Glutamatergic neuron (in vitro differentiated cells): ENCODE data around the gene ZNF597. TPM values are rescaled to one million over a fixed set of nuclear protein-coding genes. Genes with fewer than 3 reads are reported as not detected.

Experiments
- DNase-seq: peaks from one replicate; pipeline ENCODE4 v3.0.0; 2022
- H3K27ac Mint-ChIP-seq: one replicate; pipeline ENCODE4 v1.8.0; 2020; ENCODE audit warnings: mild to moderate bottlenecking, mixed read lengths, inconsistent platforms; ENCODE audit not compliant: unreplicated experiment
- H3K27me3 Mint-ChIP-seq: one replicate; pipeline ENCODE4 v1.8.0; 2020; ENCODE audit warnings: mild to moderate bottlenecking, moderate library complexity, mixed read lengths, inconsistent platforms; ENCODE audit not compliant: unreplicated experiment
- H3K36me3 Mint-ChIP-seq: one replicate; pipeline ENCODE4 v1.8.0; 2020; ENCODE audit warnings: mild to moderate bottlenecking, mixed read lengths, inconsistent platforms; ENCODE audit not compliant: unreplicated experiment
- H3K4me1 Mint-ChIP-seq: one replicate; pipeline ENCODE4 v1.8.0; 2020; ENCODE audit warnings: mild to moderate bottlenecking, low read depth, mixed read lengths, inconsistent platforms; ENCODE audit not compliant: unreplicated experiment
- H3K4me3 Mint-ChIP-seq: one replicate; pipeline ENCODE4 v1.8.0; 2020; ENCODE audit warnings: mild to moderate bottlenecking, mixed read lengths, inconsistent platforms; ENCODE audit not compliant: unreplicated experiment
- H3K9me3 Mint-ChIP-seq: one replicate; pipeline ENCODE4 v1.8.0; 2020; ENCODE audit warnings: mild to moderate bottlenecking, moderate library complexity, mixed read lengths, inconsistent platforms; ENCODE audit not compliant: unreplicated experiment
- CTCF ChIP-seq: fragments of 200-600 bp; sonication (generic); IDR thresholded peaks from one replicate; pipeline ENCODE4 v1.5.0; 2021; ENCODE audit not compliant: partially characterized antibody, unreplicated experiment
- total RNA-seq: library from RNA; stranded (reverse); fragmentation: NEBNext Ultra II Directional; extraction: Animal tissue kit (Norgen Biotek cat#: 25700); gene quantifications from one replicate; pipeline ENCODE4 v1.2.1, GENCODE V29; 2021; ENCODE audit not compliant: unreplicated experiment

The ZNF597 gene
- total RNA-seq, 1 donor from 2014 or later, result 1.9 TPM

DNA sequence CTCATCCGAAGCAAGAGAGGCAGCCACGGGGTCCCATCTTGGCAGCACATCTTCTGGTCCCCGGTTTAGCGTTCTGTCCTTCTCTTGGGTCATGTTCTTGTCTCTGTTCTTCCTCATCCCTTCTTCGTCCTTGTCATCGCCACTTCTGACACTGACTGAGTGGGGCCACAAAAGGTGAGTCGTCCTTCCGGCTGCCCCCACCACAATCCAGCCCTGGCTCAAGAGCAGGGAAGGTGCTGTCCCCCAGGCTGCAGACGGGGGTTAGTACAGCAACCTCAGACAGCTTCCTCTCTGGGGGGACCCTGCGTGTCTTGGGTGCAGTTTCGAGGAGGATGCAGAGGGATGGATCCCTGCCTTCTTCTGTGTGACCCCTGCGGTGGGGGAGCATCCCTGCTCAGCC is 22.0 kb upstream of the ZNF597 start:
- no peak overlapping the region for H3K27ac Mint-ChIP-seq
- H3K9me3 Mint-ChIP-seq, result peaks cover 4% of the 10 kb centered on the region
- H3K36me3 Mint-ChIP-seq, result peaks cover 7% of the 10 kb centered on the region
- no peak overlapping the region for H3K4me3 Mint-ChIP-seq
- DNase-seq, result no peak
- peaks cover 35% of the 10 kb centered on the region for H3K4me1 Mint-ChIP-seq
- TF ChIP-seq CTCF, result no peak
- H3K27me3 Mint-ChIP-seq, result no peaks in the 10 kb centered on the region

- no peaks in the 10 kb centered on the region for H3K36me3 Mint-ChIP-seq
- peak overlapping the region; percentile 90 for H3K4me3 Mint-ChIP-seq
- peaks cover 32% of the 10 kb centered on the region for H3K4me1 Mint-ChIP-seq
- H3K9me3 Mint-ChIP-seq, result peaks cover 12% of the 10 kb centered on the region
- DNase-seq, result no peak
- TF ChIP-seq CTCF, result no peak
- no peak overlapping the region for H3K27ac Mint-ChIP-seq
- H3K27me3 Mint-ChIP-seq, result peaks cover 11% of the 10 kb centered on the region
Observed at GRCh38 chr16:3461151-3461550, 17.8 kb upstream of the ZNF597 start.

DNA sequence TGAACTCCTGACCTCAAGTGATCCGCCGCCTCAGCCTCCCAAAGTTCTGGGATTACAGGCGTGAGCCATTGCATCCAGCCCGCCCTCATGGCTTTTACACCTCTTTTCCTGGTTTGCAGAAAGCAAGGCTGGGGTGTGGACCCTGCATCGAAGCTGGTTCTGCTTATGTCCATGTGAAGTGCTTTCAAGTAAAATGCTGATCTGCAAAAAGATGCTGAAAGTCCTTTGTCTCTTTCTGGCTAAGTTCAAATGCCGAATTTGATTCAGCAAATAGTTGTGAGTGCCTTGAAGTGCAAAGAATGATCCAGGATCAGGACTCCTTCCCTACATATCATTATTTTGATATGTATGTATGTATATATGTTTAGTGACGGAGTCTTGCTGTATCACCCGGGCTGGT is 17.3 kb upstream of the ZNF597 start:
- DNase-seq, result no peak
- H3K36me3 Mint-ChIP-seq, result no peaks in the 10 kb centered on the region
- peak overlapping the region; percentile 90 for H3K4me3 Mint-ChIP-seq
- no peak for TF ChIP-seq CTCF
- H3K4me1 Mint-ChIP-seq, result peaks cover 30% of the 10 kb centered on the region
- peaks cover 12% of the 10 kb centered on the region for H3K9me3 Mint-ChIP-seq
- no peak overlapping the region for H3K27ac Mint-ChIP-seq
- peaks cover 11% of the 10 kb centered on the region for H3K27me3 Mint-ChIP-seq

- H3K27me3 Mint-ChIP-seq, result peaks cover 11% of the 10 kb centered on the region
- H3K27ac Mint-ChIP-seq, result no peak overlapping the region
- H3K4me1 Mint-ChIP-seq, result peaks cover 30% of the 10 kb centered on the region
- DNase-seq, result no peak
- peak overlapping the region; percentile 90 for H3K4me3 Mint-ChIP-seq
- no peaks in the 10 kb centered on the region for H3K36me3 Mint-ChIP-seq
- no peak for TF ChIP-seq CTCF
- peaks cover 12% of the 10 kb centered on the region for H3K9me3 Mint-ChIP-seq
Observed at GRCh38 chr16:3460121-3460520, 16.8 kb upstream of the ZNF597 start.

- no peak for TF ChIP-seq CTCF
- Mint-ChIP-seq H3K9me3 (peaks cover 12% of the 10 kb centered on the region), H3K27me3 (peaks cover 11% of the 10 kb centered on the region), H3K4me1 (peaks cover 28% of the 10 kb centered on the region), H3K27ac (peak overlapping the region; percentile 35), H3K4me3 (peak overlapping the region; percentile 90), H3K36me3 (no peaks in the 10 kb centered on the region)
- no peak for DNase-seq
Observed at GRCh38 chr16:3459401-3460090, 16.2 kb upstream of the ZNF597 start.
